ENCODE results near the gene MYL6.

MYL6 gene

DNA sequence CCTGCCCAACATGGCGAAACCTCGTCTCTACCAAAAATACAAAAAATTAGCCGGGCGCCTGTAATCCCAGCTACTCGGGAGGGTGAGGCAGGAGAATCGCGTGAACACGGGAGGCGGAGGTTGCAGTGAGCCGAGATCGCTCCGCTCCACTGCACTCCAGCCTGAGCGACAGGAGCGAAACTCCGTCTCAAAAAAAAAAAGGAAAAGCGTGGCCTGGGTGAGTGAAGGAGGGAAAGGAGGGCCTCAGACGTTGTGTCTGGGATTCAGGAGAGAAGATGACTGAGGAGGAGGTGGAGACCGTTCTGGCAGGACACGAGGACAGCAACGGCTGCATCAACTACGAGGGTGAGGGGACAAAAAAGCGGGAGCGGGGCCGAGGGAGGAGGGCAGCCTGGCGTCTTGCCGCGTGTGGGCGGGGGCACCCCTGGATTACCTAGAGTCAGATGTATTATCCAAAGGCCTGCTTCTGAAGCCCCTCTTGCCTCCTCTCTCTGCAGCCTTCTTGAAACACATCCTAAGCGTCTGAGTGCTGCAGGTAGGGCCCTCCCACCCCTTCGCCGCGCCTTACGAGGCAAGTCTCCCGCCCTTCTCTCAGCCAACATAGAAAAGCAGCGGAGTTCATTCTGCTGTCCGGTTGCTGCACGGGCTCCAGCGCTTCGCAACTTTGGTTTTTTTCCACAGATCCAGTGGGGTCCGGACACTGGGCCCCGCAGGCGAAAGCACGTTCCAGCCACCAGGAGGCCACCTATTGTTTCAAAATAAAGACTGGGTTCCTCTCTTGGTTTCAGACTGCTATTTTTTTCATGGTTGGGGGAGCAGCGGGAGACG is 744 bp upstream of the MYL6 start:
- DNase-seq = peak; percentile 69

DNA sequence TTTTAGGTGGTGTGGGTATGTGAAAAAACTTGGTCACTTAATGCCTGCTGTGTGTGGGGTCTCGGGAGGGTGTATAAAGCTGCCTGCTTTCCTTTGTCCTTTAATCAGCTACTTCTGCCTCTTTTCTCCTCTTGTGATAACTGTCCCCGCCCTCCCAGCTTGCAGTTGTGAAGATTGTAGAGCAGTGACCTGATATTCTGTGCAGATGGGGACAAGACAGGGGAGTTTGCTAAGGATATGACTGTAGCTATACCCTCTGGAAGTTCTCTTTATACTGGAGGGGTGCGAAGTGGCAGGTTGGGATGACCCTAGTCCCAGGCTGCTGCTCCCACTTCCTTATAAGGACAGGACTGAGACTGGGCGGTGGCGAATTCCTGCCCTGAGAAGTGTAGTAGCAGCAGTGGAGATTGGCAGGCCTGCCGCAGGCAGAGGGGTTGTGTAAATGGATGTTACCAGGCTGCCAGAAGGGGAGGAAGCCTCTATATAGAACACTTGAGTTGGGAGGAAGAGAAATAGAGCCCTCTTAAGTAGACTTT is 835 bp downstream of the MYL6 start:
- DNase-seq = no peak

DNA sequence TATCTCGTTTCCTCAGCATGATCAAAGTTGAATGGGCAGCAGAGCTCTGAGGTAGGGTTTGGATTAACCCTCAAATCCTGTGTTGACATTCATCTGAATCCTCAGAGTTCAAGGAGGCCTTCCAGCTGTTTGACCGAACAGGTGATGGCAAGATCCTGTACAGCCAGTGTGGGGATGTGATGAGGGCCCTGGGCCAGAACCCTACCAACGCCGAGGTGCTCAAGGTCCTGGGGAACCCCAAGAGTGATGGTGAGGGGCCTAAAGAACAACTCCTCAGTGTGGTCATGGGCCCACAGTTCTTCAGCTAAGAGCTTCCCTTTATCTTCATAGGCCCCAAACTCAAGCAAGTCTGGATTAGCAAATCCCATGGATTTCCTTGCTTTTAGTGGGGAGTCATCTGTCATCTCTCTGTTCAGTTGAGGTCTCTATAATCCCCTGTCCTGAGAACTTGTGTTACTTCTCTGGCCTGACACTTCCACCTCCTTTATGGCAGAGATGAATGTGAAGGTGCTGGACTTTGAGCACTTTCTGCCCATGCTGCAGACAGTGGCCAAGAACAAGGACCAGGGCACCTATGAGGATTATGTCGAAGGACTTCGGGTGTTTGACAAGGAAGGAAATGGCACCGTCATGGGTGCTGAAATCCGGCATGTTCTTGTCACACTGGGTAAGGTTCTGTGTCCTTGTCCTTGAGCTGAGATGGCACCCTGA is 1.5 kb downstream of the MYL6 start:
- no peak for DNase-seq

DNA sequence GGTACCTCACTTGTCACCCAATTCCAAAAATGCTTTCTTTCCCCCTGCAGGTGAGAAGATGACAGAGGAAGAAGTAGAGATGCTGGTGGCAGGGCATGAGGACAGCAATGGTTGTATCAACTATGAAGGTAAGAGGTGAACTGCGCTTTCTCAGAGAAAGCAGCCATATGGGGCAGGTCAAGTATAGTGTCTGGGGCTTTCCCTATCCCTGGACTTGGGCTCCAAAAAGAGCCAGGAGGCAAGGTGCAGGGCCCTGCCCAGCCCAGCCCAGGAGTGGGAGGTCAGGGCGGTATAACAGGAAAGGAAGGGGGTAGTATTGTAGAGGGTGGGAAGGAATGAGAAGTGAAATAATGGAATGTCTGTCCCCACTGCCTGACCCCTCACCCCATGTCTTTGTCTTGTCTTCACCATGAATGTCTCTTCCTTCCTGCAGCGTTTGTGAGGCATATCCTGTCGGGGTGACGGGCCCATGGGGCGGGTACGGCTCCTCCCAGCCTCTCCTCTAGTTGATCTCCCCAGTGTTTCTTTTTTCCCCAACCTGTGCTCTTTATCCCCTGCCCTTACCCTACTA is 2.1 kb downstream of the MYL6 start:
- peak; percentile 68 for DNase-seq

DNA sequence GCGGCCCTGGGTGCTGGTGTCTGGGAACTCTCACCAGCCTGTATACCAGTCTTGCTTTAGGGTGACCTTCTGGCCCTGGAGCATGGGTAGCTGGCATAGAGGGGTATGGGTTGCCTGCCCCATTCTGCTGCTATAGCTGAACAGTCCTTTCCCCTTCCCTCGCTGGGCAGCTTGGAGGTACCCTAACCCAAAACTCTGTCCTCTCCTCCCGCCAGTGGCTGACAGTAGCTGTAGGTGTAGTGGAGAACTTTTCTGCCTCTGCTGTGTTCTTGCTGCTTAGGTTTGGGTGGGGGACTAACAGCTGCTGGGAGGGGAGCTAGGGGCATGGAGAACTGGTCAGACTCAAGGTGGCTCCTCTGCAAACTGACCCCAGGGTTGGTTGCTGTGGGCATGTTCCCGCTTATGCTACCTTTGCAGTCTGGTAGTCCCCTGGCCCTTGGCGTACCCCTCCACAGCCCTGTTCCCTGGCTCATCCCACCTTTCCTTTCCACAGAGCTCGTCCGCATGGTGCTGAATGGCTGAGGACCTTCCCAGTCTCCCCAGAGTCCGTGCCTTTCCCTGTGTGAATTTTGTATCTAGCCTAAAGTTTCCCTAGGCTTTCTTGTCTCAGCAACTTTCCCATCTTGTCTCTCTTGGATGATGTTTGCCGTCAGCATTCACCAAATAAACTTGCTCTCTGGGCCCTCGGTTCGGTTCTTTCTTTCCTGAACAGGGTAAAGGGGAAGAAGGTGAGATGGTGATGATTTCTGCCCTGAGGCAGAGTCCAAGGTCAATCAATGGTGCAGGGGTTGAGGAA is 2.9 kb downstream of the MYL6 start:
- DNase-seq = no peak

DNA sequence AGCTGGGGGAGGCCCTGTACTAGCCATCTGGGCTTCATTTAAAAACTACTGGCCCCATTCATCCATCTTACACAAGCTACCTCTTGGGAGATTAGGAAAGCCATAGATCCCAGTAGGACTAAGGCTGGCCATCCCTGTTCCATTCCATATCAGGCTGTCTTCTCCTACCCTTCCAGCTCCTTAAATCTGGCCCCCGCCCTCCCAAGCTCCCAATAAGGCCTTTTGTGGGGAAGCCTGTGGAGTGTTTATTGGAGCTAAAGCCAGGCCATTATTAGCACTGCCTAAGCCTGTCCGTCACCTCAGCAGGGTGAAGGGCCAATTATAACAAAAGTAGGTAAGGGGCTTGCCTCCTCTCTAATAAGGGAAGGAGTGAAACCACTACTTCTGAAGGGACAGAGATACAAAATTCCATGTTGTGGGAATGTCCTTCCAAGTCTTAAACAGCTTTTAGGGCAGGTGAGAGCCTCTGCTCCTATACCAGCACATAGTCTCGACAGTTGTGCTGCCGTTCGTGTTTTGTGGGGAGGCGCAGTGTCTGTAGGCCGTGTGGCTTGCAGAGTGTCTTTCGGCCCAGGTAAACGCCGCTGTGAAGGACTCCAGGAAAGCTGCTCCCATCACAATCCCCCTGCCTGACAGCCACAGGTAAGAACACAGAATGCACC is 3.7 kb downstream of the MYL6 start:
- DNase-seq = no peak

DNA sequence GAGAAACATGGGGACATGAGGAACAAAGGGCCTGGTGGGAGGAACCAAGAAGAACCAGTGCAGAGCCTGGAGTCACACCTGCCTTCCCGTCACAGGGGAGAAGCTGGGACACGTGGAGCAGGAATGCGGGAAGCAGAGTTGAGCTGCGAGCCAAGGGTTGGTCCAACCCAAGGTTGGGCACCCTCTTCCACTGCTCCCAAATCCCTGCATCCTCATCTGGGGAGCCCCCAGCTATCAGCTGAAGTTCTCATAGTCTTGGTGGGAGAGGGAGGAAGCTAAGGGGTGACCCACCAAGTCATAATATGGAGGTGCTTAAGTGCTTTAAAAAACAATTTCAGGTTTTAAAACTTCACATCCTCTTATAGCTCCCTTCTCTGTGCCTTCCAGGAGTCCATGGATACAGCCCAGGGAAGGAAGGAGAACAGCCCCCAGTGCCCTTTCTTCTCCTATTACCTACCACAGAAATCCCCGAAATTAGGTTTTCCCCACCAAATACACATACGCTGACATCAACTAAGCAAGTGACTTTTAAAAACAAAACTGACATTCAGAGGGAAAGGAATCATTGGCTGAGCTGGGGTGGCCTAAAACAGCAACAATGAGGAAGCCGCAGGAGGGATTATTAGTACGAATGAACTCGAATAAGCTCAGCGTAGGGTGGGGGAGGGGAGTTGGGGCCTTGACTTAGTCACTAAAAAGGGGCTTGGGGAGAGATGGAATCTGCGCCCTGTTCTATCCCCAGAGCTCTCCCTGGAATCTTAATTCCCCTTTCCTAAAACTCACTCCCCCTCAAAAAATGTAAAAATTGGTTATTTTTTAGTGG is 4.5 kb downstream of the MYL6 start:
- no peak for DNase-seq

DNA sequence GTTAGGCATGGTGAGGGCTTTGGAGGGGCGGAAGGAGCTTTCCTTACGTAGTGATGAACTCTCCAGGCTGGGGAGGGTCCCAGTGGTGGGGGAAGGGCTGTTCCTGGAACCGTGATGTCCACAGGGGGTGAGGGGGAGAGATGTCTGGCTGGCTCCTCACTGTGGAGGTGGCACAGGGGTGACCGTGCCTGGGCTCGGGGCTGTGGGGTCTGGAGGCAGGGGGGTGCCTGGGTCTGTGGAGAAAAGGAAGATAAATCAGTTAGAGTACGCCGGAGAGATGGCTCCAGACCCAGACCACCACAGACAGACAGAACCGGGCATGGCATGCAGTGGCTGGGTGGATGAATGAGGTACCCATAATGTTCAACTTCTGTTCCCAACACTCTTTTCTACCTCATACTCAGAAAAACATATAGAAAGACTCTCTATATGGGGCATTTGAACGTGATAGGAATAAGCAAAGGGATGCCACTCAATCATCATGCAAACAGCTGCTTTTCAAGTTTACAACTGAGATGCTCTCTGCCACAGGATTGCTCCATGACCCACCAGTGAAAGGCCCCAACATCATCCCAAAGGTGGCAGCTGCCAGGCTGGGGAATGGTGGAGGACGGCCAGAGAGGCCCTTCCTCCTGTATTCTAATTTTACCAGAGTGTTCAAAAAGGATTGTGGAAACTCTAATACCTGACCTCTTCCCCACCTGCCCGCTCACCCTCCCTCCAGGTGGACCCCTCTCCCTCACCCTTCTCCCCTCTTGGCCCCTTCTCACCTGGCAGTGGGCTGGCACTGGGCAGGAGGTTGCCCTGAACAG is 5.6 kb downstream of the MYL6 start:
- no peak for DNase-seq

DNA sequence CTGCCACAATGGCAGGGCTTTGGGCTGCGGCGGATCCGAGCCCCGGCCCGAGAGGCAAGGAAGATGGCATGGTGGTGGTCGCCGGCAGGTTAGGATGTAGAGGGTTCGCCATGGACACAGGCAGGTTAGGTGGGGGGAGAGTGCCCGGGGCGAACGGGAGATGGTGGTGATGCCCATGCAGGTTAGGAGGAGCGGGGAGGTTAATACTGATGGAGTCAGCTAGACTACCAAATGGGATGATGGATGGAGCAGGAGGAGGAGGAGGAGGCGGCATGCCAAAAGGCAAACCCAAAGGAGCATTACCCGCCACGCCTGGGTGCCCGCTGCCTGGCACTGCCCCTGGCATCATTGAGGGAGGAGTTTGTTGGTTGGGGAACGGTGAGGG is 6.2 kb downstream of the MYL6 start:
- no peak for DNase-seq

DNA sequence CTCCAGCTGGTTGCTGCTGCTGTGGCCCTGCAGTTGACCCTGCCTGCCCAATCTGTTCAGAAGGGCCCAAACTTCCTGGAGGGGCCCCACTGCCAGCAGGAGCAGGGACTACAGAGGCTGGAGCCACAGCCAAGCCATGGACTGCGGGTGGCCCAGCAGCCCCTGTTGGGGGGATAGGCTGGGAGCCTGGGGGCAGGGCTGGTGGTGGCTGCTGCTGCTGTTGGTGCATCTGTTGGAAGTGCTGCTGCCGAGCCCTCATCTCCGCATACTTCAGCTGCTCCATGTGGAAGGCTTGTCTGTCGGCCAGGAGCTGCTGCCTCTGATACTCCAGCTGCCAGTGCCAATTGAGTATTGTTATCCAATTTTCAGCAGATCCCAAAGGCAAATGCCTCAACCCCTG is 7.2 kb downstream of the MYL6 start:
- DNase-seq = no peak

DNA sequence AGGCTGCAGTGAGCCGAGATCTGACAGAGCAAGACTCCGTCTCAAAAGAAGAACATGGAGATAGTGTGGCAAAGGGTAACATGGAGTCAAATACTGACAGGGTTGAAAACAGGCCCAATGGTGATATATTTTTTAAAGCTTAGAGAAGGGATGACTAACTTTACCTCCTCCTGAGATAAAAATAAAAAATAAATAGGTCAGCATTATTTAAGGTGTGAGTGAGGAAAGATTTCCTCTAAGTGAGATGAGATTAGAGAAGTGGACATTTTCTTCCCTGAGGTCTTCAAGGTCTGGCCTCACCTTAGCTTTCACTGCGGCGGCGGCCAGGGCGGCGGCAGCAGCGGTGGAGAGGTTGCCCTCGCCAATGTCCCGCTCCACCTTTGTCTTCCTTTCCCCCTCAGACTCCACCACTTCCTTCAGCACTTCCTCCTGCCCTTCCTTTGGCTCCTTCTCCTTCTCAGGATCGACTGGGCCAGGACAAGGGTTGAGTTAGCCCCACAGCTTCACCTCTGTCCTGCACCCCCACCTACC is 11.1 kb downstream of the MYL6 start:
- DNase-seq = no peak

DNA sequence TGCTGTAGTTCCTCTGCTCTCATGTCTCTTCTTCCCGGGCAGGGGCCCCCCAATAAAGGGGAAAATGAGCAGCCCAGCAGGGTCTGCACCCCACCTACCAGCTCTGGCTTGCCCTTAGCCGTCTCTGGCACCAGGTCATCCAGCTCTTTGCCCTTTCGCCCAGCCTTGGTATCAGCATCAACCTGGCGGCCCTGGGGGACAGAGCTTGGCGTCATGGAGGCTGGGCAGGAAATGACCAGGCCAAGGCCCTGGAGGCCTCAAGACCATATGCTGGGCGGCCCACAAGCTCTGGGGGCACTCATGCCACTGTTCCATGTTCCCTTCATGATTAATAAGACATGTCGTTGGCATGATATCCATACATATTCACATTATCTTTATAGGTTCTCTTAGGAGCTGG is 14.7 kb downstream of the MYL6 start:
- DNase-seq = no peak

DNA sequence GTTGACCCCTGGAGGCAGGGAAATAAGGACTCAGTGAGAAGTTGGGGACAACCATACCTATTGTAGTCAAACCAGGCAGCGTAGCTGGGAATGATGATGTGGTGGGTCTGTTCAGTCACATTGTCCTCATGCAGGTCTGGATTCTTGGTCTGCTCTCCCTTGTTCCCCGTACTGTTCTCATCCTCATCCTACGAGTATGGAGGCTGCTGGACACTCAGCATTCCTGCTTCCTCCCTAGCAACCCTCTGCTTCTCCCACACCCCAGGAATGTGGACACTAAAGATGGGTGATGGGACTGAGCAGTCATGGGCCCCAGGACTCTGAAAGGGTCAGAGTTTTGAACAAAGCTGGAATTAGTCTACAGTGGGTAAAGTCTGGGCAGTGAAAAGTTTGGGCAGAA is 20.2 kb downstream of the MYL6 start:
- DNase-seq = no peak

DNA sequence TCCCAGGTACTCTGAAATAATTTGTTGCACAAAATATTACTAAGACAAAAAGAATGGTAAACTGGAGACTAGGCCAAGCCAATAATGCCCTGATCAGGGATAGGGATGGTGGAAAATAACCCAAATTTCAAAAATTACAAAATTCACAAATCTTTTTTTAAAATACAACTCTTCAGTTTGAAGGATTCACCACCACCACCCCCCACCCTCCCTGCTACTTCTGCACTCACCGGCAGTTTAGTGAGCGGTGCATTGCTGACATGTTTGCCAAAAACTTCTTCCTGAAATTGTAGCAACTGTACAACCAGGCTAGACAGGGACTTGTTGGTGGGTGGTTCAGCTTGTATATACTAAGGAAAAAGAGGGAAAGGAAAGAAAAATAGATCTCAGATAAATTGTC is 28.8 kb downstream of the MYL6 start:
- no peak for DNase-seq

DNA sequence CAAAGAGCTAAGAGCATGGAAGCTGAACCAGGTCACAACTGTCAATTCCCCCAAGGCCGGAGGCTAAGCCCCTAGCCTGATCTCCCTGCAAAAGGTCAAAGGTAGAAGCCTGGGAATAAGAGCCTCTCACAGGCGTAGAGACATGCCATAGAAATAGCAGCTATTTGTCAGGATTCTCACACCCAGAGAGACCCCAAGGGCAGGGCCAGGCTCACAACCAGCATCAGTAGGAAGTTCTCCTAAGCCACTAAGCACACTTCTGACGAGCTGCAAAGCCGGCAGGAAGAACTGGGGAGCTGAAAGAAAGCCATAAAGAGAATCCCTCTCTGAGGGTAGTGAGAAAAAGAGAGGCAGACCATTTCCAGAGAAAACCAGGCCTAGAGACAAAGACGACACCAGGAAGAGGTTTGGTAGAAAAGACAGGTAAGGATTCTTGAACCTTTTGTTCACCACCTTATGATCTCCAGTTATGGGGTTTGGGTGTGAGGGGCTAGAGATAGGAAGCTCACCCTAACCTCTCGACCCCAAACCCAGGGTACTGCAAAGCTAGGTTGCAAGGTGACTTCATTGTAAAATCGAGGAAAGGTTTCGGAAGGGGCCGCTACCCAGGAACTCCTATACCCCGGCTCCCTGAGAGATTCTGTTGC is 30.1 kb downstream of the MYL6 start:
- DNase-seq = no peak

DNA sequence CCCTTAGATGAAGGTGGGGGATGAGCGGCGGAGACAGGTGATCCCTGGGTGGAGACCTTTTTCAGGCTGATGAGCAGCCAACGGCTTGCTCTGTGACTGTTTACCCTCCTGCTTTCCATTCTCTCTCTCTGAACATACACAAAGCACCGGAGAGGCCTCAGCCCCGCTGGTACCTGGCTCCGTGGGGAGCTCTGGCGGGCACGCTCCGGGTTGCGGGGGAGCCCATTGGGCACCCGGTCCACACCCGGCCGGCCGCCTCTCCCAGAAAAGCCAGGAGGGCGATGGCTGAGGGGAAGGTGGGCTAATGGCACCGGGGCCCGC is 30.6 kb downstream of the MYL6 start:
- DNase-seq = no peak

DNA sequence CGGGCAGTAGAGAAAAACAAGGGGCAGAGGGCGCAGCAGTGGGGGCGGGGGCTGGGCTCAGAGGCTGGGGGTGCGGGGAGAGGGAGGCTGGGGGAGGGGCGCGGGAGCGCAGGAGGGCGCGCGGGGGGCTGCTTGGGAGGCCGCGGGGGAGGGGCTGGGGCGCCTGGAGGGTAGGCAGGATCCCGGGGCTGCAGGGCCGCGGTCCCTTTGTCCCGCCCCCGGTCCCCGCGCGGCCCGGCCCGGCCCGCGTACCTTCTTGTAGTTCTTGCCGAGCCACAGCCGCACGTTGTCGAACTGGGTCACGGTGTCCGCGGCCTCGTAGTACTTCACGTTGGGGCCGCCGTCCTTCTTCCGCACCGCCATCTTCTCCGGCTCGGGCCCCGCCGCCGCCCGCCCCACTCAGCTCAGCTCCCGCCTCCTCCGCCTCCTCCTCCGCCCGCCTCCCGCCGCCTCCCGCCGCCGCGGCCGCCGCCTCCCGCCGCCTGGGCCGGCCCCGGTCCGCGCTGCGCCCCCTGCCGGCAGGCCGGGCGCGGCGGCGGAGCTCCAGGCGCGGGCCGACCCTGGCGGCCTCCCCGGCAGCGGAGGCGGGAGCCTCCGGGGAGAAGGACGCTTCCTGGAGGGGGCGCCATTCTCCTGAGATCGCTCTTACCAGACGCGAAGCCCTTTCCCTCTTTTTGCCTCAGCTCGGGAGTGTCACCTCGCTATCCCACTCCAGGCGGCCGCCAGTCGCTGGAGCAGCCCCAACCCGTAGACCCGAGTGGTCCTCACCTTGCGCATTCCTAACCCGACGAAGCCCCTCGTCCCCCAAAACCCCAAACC is 31.1 kb downstream of the MYL6 start, which contains the start of gene SMARCC2:
SMARCC2 (minus strand) TSS at position 385 of the 819 bp plus-strand sequence; CDS start at position 363, 22 bp downstream.
- DNase-seq = peak; percentile 86

DNA sequence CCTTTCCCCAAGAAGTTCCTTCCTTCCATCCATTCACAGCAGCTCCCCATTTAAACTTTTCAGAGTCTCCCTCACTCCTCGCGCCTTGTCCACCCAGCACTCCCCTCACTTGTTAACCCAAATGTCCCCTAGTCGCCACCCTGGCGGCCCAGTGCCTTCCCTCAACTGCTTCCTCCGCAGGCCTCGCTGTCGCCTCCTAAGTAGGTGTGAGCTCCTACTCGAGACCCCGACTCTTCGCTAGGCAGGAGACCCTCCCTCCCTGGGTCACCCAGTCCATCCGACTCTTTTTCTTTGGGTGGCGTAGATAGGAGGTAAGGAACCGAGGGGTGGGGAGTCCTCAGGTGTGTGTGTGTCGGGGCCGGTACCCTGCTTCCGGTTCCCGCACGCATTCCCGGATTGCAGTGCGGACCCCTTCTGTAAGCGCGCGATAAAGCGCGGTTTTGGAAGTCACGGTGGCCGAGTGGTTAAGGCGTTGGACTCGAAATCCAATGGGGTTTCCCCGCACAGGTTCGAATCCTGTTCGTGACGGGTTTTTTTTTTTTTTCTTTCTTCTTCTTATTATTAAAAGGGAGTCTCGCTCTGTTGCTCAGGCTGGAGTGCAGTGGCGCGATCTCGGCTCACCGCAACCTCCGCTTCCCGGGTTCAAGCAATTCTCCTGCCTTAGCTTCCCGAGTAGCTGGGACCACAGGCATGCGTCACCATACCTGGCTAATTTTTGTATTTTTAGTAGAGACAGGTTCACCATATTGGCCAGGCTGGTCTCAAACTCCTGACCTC is 31.9 kb downstream of the MYL6 start:
- peak; percentile 80 for DNase-seq

Measured in activated T-cell treated with anti-CD3 and anti-CD28 coated beads, Interleukin-2, amount 50 U/mL, for 1 hour (primary cell).